PFSK-1 (cell line): ENCODE measurements around the gene DLGAP4.

Experiments used
- FOXP2 ChIP-seq: optimal IDR thresholded peaks from 2 replicates; pipeline ENCODE3; 2011; ENCODE audit warnings: borderline replicate concordance, control low read depth, inconsistent platforms; ENCODE audit not compliant: insufficient read depth; ENCODE audit errors: extremely low read length, extremely low read depth
- POLR2AphosphoS5 ChIP-seq: IDR thresholded peaks from 2 replicates; pipeline ENCODE4 v1.6.1; 2012; ENCODE audit warnings: low read depth, mild to moderate bottlenecking, control low read depth, low read length, moderate library complexity
- REST ChIP-seq, 2 experiments: IDR thresholded peaks; 2 replicates each; pipeline versions ENCODE4 v1.6.1 to v1.8.0; 2011 to 2012; ENCODE audit warnings: low read depth in 2 of 2, low read length in 2 of 2, control low read depth in 1 of 2, inconsistent platforms in 1 of 2, mild to moderate bottlenecking in 1 of 2, moderate library complexity in 1 of 2; ENCODE audit not compliant: insufficient read depth in 1 of 2
- SIN3A ChIP-seq: IDR thresholded peaks from 2 replicates; pipeline ENCODE4 v1.6.1; 2012; ENCODE audit warnings: mild to moderate bottlenecking, low read length, moderate library complexity, borderline replicate concordance; ENCODE audit not compliant: insufficient read depth
- TAF1 ChIP-seq: IDR thresholded peaks from 2 replicates; pipeline ENCODE4 v1.6.1; 2012; ENCODE audit warnings: low read length, control low read depth, borderline replicate concordance; ENCODE audit not compliant: insufficient read depth

The DLGAP4 gene

GRCh38 chr20:36285746-36286447 is 20.2 kb upstream of the DLGAP4 start:
- TF ChIP-seq REST (IDR thresholded peaks at IDR 0.05; ENCODE audit: insufficient read depth in 1 of 2, low read depth in 2 of 2, low read length in 2 of 2) (no peak), SIN3A (no peak), TAF1 (no peak), FOXP2 (no peak), POLR2AphosphoS5 (no peak)

GRCh38 chr20:36297656-36298055 is 8.5 kb upstream of the DLGAP4 start:
- TF ChIP-seq TAF1, result no peak
- no peak for TF ChIP-seq FOXP2
- TF ChIP-seq REST (IDR thresholded peaks at IDR 0.05; ENCODE audit: insufficient read depth in 1 of 2, low read depth in 2 of 2, low read length in 2 of 2), result no peak
- no peak for TF ChIP-seq POLR2AphosphoS5
- no peak for TF ChIP-seq SIN3A

- TF ChIP-seq SIN3A (no peak), FOXP2 (no peak), POLR2AphosphoS5 (no peak), TAF1 (no peak), REST (IDR thresholded peaks at IDR 0.05; ENCODE audit: insufficient read depth in 1 of 2, low read depth in 2 of 2, low read length in 2 of 2) (no peak)
These were observed 8.1 kb upstream of the DLGAP4 start for GRCh38 chr20:36298061-36298460.

- no peak for TF ChIP-seq POLR2AphosphoS5
These were observed 7.3 kb upstream of the DLGAP4 start for GRCh38 chr20:36298795-36299339.

- TF ChIP-seq REST (IDR thresholded peaks at IDR 0.05; ENCODE audit: insufficient read depth in 1 of 2, low read depth in 2 of 2, low read length in 2 of 2), result no peak
- no peak for TF ChIP-seq FOXP2
- TF ChIP-seq POLR2AphosphoS5, result no peak
- no peak for TF ChIP-seq TAF1
- no peak for TF ChIP-seq SIN3A
These were observed 6.7 kb upstream of the DLGAP4 start for GRCh38 chr20:36299459-36299858.
